ENCODE data around the gene TBC1D5. TPM values are rescaled to one million over a fixed set of nuclear protein-coding genes. Genes with fewer than 3 reads are reported as not detected.
"Not testable (repeated sequence)": the region's sequence is repeated elsewhere in the genome, so short reads cannot be mapped to it uniquely, and the experiment has no call there.

Gene TBC1D5
- polyA plus RNA-seq, 2 donors = 4.5 to 6.7 TPM

DNA sequence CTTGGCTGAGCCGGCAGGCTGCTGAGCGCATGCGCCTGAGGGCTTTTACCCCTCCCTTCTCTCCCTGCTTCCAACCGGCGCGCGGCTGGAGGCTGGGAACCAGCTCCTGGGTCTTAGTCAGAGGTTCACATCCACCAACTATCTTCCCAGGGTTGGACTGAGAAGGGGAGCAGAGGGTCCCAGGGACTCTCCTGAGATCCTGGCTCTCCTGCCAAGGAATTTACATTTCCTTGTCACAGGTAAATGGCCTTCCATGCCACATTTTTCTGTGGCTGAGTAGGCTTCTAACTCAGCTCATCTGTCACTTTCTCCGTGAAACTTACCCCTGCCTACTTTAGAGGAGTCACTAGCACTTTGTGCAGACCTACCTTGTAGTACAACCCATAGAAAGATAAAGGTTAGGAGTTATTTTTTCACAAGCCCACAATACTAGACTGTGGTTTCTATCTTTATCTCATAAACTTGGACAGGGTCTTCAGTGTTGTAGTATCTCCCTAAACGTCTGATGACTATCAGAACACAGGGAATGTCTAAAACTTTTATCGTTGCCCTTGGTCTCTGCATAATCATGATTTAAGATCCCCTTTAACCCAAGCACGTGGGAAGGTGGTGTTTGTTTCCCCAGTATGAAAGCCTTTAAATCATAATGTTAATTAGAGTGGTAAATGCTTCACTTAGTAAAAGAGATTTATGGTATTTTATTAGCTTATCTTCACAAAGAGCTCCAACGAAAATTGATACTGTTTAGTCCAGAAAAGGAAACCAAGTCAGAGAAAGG lies 638 bp upstream of the TBC1D5 start:
- Histone ChIP-seq H3K27ac (ENCODE audit: low read depth in 2 of 2, low read length in 1 of 2) (peak overlapping the region; percentile 97 to 100), H3K9me3 (ENCODE audit: control insufficient read depth in 2 of 2, insufficient read depth in 1 of 2, low read depth in 1 of 2, low read length in 1 of 2) (no peaks in the 10 kb centered on the region), H3K4me1 (ENCODE audit: control insufficient read depth in 2 of 2, insufficient read depth in 2 of 2, low read length in 1 of 2) (peaks cover 2 to 3% of the 10 kb centered on the region in 2 donors), H3K36me3 (ENCODE audit: control insufficient read depth in 2 of 2, insufficient read depth in 2 of 2, low read length in 1 of 2) (no peaks in the 10 kb centered on the region), H3K27me3 (ENCODE audit: control insufficient read depth in 1 of 2, insufficient read depth in 2 of 2, low read length in 2 of 2) (no peaks in the 10 kb centered on the region), H3K4me3 (ENCODE audit: low read depth in 1 of 2, low read length in 2 of 2) (peak overlapping the region; percentile 77 to 85)
- 1 to 2% methylated on average over 12 of the region's 12 CpGs for WGBS, 2 donors

DNA sequence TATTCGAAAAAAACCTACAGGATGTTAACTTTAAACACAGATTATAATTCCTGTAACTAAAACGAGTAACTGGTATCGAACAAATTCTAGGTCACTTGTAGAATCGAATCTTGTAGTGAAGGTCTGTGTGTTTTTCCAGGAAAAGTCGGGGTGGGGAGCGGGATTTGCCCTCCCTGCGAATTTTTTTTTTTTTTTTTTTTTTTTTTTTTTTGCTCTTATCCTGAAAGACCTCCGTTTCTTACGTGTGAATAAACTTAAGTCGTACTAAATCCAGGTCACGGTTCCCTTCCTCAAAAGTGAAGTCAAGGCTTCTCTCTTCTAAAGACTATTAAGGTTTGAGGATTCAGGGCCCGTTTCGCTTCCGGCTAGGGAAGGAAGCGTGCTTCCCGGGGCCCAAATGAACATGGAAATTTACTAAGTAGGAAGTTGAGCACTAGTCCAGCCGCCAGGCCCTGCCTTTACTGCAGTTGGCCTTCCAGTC lies 770 bp downstream of the TBC1D5 start:
- no peaks in the 10 kb centered on the region for H3K9me3 ChIP-seq (ENCODE audit: control insufficient read depth in 2 of 2, insufficient read depth in 1 of 2, low read depth in 1 of 2, low read length in 1 of 2)
- peaks cover 2 to 3% of the 10 kb centered on the region in 2 donors for H3K4me1 ChIP-seq (ENCODE audit: control insufficient read depth in 2 of 2, insufficient read depth in 2 of 2, low read length in 1 of 2)
- no peaks in the 10 kb centered on the region for H3K27me3 ChIP-seq (ENCODE audit: control insufficient read depth in 1 of 2, insufficient read depth in 2 of 2, low read length in 2 of 2)
- H3K36me3 ChIP-seq (ENCODE audit: control insufficient read depth in 2 of 2, insufficient read depth in 2 of 2, low read length in 1 of 2) = no peaks in the 10 kb centered on the region
- H3K27ac ChIP-seq (ENCODE audit: low read depth in 2 of 2, low read length in 1 of 2) = peak overlapping the region; percentile 97 to 100
- H3K4me3 ChIP-seq (ENCODE audit: low read depth in 1 of 2, low read length in 2 of 2) = peak overlapping the region; percentile 77 to 85
- WGBS, 2 donors = 1% methylated on average over 17 of the region's 17 CpGs

DNA sequence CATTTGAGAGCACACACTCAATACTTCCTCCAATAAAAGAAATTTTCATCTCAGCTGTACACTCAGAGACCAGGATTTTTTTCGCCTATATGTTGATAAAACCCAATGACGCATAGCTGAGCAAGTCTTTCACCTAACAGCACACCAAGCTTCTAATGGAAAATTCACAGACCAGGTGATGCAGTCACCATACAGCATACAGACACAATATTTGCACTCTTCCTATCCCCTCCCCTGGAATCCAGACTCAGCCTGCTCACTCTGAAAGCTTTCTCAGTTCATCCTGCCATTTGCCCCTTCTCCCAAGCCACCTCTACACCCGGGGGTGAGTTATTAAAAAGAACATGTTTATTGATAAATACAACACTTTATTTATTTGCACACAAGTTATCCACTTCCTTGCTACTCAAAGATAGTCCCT lies 1.7 kb downstream of the TBC1D5 start:
- H3K36me3 ChIP-seq (ENCODE audit: control insufficient read depth in 2 of 2, insufficient read depth in 2 of 2, low read length in 1 of 2) = no peaks in the 10 kb centered on the region
- no peaks in the 10 kb centered on the region for H3K9me3 ChIP-seq (ENCODE audit: control insufficient read depth in 2 of 2, insufficient read depth in 1 of 2, low read depth in 1 of 2, low read length in 1 of 2)
- H3K27ac ChIP-seq (ENCODE audit: low read depth in 2 of 2, low read length in 1 of 2) = peak overlapping the region; percentile 37 to 60
- no peaks in the 10 kb centered on the region for H3K27me3 ChIP-seq (ENCODE audit: control insufficient read depth in 1 of 2, insufficient read depth in 2 of 2, low read length in 2 of 2)
- peaks cover 2 to 3% of the 10 kb centered on the region in 2 donors for H3K4me1 ChIP-seq (ENCODE audit: control insufficient read depth in 2 of 2, insufficient read depth in 2 of 2, low read length in 1 of 2)
- WGBS, 2 donors = 36% methylated on average over 3 of the region's 3 CpGs
- H3K4me3 ChIP-seq (ENCODE audit: low read depth in 1 of 2, low read length in 2 of 2) = peak overlapping the region in 1 of 2 donors; percentile 85

DNA sequence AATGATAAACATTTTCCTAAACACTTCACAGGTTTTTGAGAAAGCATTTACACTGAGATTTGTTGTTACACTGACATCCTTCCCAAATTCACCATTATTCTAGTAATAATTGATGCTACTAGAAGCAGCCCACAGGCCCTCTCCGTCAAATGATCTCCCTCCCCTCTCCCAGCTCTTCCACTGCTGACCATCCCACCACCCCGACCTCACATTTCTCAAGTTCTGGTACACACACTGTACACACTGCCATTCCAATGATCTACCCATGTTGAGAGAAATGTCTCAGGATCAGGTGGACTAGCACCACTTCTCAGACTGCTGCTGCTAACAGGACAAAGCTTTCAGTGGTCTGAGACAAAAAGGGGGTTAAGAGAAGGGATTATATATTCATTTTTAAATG lies 3.5 kb downstream of the TBC1D5 start:
- H3K4me1 ChIP-seq (ENCODE audit: control insufficient read depth in 2 of 2, insufficient read depth in 2 of 2, low read length in 1 of 2) = peaks cover 2 to 3% of the 10 kb centered on the region in 2 donors

DNA sequence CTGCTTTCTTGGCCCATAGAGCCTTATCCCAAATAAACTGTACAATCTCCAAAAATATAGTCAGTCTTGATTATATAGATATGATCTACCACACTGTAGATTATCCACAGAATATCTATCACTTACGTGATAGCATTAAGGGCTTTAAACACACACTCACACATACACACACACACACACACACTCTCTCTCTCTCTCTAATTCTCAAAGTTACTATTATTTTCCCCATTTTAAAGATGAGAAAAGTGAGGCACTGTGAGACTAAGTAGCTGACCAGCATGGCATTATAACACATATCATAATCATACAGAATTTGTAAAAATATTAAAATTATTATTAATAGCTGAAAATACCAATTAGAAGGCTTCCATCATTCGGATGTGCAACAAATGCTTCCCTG lies 4.2 kb downstream of the TBC1D5 start:
- no peak overlapping the region for H3K4me3 ChIP-seq (ENCODE audit: low read depth in 1 of 2, low read length in 2 of 2)
- peaks cover 2 to 3% of the 10 kb centered on the region in 2 donors for H3K4me1 ChIP-seq (ENCODE audit: control insufficient read depth in 2 of 2, insufficient read depth in 2 of 2, low read length in 1 of 2)
- H3K27ac ChIP-seq (ENCODE audit: low read depth in 2 of 2, low read length in 1 of 2) = no peak overlapping the region
- 87 to 95% methylated on average over 2 of the region's 2 CpGs for WGBS, 2 donors
- no peaks in the 10 kb centered on the region for H3K27me3 ChIP-seq (ENCODE audit: control insufficient read depth in 1 of 2, insufficient read depth in 2 of 2, low read length in 2 of 2)
- H3K9me3 ChIP-seq (ENCODE audit: control insufficient read depth in 2 of 2, insufficient read depth in 1 of 2, low read depth in 1 of 2, low read length in 1 of 2) = no peaks in the 10 kb centered on the region
- H3K36me3 ChIP-seq (ENCODE audit: control insufficient read depth in 2 of 2, insufficient read depth in 2 of 2, low read length in 1 of 2) = no peaks in the 10 kb centered on the region

More for the DNA sequence above, 3.5 kb downstream of the TBC1D5 start:
- H3K27me3 ChIP-seq (ENCODE audit: control insufficient read depth in 1 of 2, insufficient read depth in 2 of 2, low read length in 2 of 2) = no peaks in the 10 kb centered on the region
- H3K4me3 ChIP-seq (ENCODE audit: low read depth in 1 of 2, low read length in 2 of 2) = no peak overlapping the region
- no peaks in the 10 kb centered on the region for H3K36me3 ChIP-seq (ENCODE audit: control insufficient read depth in 2 of 2, insufficient read depth in 2 of 2, low read length in 1 of 2)
- H3K9me3 ChIP-seq (ENCODE audit: control insufficient read depth in 2 of 2, insufficient read depth in 1 of 2, low read depth in 1 of 2, low read length in 1 of 2) = no peaks in the 10 kb centered on the region
- 79 to 88% methylated on average over 2 of the region's 2 CpGs for WGBS, 2 donors
- peak overlapping the region in 1 of 2 donors; percentile 49 for H3K27ac ChIP-seq (ENCODE audit: low read depth in 2 of 2, low read length in 1 of 2)

DNA sequence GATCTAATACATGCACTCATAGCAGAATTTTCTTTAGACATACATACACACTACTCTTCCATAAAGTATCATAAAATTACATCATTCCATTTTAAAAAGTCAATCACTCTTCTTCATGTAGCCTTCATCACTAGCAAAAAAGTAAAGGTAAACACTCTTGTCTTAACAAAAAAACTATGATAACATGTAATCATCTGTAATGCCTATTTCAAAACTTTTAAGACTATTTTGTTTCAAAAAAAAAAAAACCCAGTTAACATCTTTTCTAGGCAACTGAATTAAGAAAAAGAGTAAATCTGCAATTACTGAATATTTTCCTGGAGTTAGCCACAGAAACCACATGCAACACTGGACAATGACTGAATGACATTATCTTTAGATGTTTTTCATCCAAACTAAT lies 4.8 kb downstream of the TBC1D5 start:
- Histone ChIP-seq H3K27me3 (ENCODE audit: control insufficient read depth in 1 of 2, insufficient read depth in 2 of 2, low read length in 2 of 2) (no peaks in the 10 kb centered on the region), H3K4me3 (ENCODE audit: low read depth in 1 of 2, low read length in 2 of 2) (no peak overlapping the region), H3K4me1 (ENCODE audit: control insufficient read depth in 2 of 2, insufficient read depth in 2 of 2, low read length in 1 of 2) (peaks cover 2 to 3% of the 10 kb centered on the region in 2 donors), H3K9me3 (ENCODE audit: control insufficient read depth in 2 of 2, insufficient read depth in 1 of 2, low read depth in 1 of 2, low read length in 1 of 2) (no peaks in the 10 kb centered on the region), H3K27ac (ENCODE audit: low read depth in 2 of 2, low read length in 1 of 2) (no peak overlapping the region), H3K36me3 (ENCODE audit: control insufficient read depth in 2 of 2, insufficient read depth in 2 of 2, low read length in 1 of 2) (no peaks in the 10 kb centered on the region)

DNA sequence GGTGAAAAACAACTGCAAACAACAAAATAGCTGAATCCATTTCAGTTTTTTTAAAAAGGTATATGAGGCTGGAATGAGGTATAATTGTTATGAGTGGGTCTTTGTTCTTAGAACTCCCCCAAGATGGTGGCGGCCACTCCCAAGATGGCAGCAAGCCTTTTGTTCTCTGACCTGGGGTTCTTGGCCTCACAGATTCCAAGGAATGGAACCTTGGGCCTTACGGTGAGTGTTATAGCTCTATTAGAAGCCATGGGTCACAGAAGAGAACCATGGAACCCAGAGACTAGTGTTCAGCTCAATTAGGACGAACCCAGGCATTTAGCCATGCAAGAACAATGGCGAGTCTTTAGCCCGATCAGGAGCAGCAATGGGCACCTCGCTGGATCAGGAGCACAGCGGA lies 7.1 kb downstream of the TBC1D5 start:
- H3K27ac ChIP-seq (ENCODE audit: low read depth in 2 of 2, low read length in 1 of 2); H3K9me3 ChIP-seq (ENCODE audit: control insufficient read depth in 2 of 2, insufficient read depth in 1 of 2, low read depth in 1 of 2, low read length in 1 of 2); H3K4me3 ChIP-seq (ENCODE audit: low read depth in 1 of 2, low read length in 2 of 2); H3K27me3 ChIP-seq (ENCODE audit: control insufficient read depth in 1 of 2, insufficient read depth in 2 of 2, low read length in 2 of 2); H3K36me3 ChIP-seq (ENCODE audit: control insufficient read depth in 2 of 2, insufficient read depth in 2 of 2, low read length in 1 of 2); H3K4me1 ChIP-seq (ENCODE audit: control insufficient read depth in 2 of 2, insufficient read depth in 2 of 2, low read length in 1 of 2): not testable (repeated sequence)
- 97 to 98% methylated on average over 7 of the region's 7 CpGs for WGBS, 2 donors

DNA sequence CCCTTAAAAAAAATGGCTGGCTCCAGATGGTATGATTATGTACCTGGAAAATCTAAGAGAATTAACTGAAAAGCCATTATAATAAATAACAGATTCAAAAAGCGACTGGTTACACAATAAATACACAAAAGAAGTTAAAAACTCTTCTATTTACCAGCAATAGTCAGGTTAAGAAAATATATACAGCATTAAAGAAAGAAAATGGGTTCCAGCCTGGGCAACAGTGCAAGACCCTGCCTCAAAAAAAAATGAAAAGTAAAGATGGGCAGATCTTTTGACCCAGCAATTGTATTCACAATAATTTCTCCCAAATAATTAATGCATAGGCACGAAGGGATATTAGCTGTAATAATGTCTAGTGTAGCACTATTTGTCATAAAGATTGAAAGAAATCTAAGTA lies 8.7 kb downstream of the TBC1D5 start:
- Histone ChIP-seq H3K36me3 (ENCODE audit: control insufficient read depth in 2 of 2, insufficient read depth in 2 of 2, low read length in 1 of 2) (no peaks in the 10 kb centered on the region), H3K9me3 (ENCODE audit: control insufficient read depth in 2 of 2, insufficient read depth in 1 of 2, low read depth in 1 of 2, low read length in 1 of 2) (no peaks in the 10 kb centered on the region), H3K27me3 (ENCODE audit: control insufficient read depth in 1 of 2, insufficient read depth in 2 of 2, low read length in 2 of 2) (no peaks in the 10 kb centered on the region), H3K4me3 (ENCODE audit: low read depth in 1 of 2, low read length in 2 of 2) (no peak overlapping the region), H3K4me1 (ENCODE audit: control insufficient read depth in 2 of 2, insufficient read depth in 2 of 2, low read length in 1 of 2) (no peaks in the 10 kb centered on the region), H3K27ac (ENCODE audit: low read depth in 2 of 2, low read length in 1 of 2) (no peak overlapping the region)
- 96 to 97% methylated on average over 2 of the region's 2 CpGs for WGBS, 2 donors

DNA sequence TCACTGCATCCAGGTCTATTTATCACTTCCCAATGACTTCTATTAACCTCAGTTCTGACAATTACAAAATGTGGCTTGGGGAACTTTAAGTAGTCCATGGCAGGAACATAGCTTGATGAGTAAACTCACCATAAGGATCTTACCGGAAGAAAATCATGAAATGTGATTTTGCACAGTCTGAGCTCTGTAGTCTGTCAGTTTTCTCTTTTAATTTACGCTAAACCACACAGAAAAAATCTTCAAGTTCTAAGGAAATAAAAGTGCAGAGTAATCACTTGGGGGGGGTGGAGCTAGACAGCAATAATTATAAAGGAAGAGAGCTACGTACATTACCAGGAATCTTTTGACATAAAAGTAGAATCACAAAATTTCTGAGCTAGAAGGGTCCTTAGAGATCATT lies 9.2 kb downstream of the TBC1D5 start:
- Histone ChIP-seq H3K4me1 (ENCODE audit: control insufficient read depth in 2 of 2, insufficient read depth in 2 of 2, low read length in 1 of 2) (no peaks in the 10 kb centered on the region), H3K4me3 (ENCODE audit: low read depth in 1 of 2, low read length in 2 of 2) (no peak overlapping the region), H3K9me3 (ENCODE audit: control insufficient read depth in 2 of 2, insufficient read depth in 1 of 2, low read depth in 1 of 2, low read length in 1 of 2) (no peaks in the 10 kb centered on the region), H3K27me3 (ENCODE audit: control insufficient read depth in 1 of 2, insufficient read depth in 2 of 2, low read length in 2 of 2) (no peaks in the 10 kb centered on the region), H3K27ac (ENCODE audit: low read depth in 2 of 2, low read length in 1 of 2) (no peak overlapping the region), H3K36me3 (ENCODE audit: control insufficient read depth in 2 of 2, insufficient read depth in 2 of 2, low read length in 1 of 2) (no peaks in the 10 kb centered on the region)
- WGBS, 2 donors = 89 to 90% methylated on average over 3 of the region's 3 CpGs
